Measurements from ENCODE around the gene ABCA2.

ABCA2 gene

DNA sequence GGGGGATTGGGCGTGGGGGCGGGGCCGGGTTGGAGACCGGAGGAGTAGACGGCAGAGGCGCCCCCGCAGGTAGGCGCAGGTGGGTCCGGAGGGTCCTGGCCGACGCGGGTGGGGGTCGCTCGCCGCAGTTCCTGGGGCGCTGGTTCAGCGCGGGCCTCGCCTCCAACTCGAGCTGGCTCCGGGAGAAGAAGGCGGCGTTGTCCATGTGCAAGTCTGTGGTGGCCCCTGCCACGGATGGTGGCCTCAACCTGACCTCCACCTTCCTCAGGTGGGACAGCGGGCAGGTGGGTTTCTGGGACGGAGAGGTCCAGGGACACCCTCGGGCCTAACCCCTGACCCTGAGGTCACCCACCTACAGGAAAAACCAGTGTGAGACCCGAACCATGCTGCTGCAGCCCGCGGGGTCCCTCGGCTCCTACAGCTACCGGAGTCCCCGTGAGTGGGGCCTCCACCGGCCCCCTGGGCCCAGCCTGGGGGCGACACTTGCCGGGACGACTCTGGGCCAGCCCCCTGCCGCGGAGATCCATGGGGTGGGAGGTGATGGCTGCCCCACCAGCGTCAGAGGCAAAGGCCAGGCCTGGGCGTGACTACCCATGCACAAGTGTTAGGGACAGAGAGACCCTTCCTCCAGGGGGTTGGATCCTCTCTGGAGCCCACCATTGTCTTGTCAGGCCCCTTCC, 49.0 kb downstream of the ABCA2 start:
- DNase-seq (ENCODE audit: low read depth), result no peak

DNA sequence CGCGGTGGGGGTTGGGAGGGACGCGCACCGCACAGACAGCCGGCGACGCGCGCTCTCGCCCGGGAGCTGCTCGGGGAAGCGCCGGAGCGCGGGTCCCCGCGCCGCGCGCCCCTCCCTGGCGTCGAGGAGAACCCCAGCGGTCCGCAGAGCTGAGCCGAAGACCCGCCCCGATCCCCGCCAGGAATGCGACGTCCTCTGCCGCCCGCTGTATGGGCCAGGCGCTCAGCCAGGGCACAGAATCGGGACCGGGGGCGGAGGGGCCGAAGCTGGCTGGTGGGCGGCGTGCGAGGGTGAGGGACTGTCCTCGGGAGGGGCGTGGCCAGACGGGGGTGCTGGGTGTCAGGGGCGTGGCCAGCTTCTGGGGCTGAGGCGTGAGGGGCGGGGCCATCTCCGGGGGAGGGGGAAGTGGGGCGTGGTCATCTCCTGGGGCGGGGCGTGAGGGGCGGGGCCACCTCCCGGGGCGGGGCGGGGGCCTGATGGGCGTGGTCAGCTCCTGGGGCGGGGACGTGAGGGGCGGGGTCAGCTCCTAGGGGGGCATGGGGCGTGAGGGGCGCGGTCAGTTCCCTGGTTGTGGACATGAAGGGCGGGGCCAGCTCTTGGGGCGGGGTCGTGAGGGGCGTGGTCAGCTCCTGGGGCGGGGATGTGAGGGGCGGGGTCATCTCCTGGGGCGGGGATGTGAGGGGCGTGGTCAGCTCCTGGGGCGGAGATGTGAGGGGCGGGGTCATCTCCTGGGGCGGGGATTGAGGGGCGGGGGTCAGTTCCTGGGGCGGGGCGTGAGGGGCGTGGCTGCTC, 49.8 kb downstream of the ABCA2 start:
- DNase-seq (ENCODE audit: low read depth), result no peak

DNA sequence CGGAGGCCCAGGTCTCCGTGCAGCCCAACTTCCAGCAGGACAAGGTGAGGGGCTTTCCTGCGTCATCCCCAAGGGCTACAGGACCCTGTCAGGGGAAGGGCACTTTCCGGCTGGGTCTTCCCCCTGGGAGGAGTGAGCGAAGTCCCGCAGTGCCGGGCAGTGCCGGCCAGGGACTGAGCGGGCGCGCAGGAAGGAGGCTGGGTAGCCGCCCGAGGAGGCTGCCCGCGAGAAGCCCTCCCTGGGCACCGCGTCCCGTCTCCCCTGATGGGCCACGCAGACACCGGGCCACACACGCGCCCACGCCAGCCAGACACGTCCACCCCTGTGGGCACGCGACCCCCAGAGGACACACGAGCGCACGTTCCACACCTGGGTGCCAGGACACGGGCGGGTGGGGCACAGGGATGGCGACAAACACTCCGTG, 50.4 kb downstream of the ABCA2 start:
- no peak for DNase-seq (ENCODE audit: low read depth)

DNA sequence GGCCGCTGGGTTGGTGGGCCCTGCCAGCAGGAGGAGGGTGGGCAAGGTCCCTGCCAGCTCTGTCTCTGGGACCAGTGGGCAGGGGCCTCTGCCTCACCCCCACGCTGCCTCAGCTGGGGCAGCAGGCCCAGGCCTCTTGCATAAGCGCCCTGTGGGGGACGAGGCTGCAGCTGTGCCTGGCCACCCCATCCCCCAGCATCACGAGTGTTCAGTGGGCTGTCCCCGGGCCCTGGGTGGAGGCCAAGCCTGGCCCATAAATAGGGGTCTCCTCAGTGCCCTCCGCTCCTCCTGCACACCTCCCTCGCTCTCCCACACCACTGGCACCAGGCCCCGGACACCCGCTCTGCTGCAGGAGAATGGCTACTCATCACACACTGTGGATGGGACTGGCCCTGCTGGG, 50.8 kb downstream of the ABCA2 start, which contains the start of gene PTGDS:
Gene PTGDS, plus strand, starts transcription at position 282 of the 400 bp plus-strand sequence. Its CDS starts 75 bp downstream, at position 357.
- DNase-seq (ENCODE audit: low read depth), result no peak

DNA sequence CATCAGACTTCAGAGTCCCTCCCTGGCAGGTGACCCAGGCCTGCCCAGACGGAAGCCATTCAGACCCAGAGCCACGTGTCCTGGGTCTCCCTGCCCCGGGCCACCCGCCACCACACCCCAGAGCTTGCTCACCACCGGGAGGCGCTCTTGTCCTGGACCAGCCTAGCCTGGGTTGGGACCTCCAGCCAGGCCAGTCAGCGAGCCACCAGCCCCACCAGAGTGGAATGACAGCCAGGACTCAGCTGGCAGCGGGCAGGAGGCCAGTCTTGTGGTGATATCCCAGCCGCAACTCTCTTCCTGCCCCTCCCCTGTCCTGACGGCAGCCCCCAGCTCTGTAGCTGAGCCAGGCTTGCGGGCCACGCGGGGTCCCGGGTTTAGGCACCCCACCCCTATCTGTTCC, 52.4 kb downstream of the ABCA2 start:
- no peak for DNase-seq (ENCODE audit: low read depth)

DNA sequence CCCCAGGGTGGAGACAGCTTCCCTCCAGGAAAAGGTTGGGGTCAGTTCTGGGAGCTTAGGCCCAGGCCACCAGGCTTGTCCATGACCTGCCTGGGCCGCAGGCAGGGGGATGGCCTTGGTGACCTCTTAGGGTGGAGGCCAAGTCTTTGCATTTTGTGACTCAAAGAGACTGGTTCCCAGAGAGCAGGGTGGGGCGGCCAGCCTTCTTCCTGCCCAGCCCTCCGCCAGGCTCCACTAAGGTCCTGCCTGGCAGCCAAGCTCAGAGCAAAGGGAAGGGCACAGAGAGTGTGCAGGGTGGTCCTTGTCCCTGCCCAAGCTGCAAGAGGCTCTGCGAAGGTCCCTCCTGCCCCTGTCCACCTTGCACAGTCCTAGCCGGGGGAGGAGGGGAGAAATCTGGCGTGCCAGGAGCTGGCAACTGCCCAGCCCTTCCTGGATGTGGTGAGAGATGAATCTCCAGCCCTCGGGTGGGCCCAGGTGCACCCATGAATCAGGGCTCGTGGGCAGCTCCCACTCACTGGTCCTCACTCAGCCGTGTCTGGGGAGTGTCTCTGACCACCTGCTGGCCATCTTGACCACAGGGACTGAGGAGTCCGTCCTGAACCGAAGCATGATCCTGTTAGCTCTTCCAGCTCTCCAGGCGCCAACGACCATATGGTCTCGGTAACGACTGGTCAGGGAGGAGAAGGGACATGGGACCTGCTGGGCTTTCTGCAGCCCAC, 53.1 kb downstream of the ABCA2 start:
- no peak for DNase-seq (ENCODE audit: low read depth)

DNA sequence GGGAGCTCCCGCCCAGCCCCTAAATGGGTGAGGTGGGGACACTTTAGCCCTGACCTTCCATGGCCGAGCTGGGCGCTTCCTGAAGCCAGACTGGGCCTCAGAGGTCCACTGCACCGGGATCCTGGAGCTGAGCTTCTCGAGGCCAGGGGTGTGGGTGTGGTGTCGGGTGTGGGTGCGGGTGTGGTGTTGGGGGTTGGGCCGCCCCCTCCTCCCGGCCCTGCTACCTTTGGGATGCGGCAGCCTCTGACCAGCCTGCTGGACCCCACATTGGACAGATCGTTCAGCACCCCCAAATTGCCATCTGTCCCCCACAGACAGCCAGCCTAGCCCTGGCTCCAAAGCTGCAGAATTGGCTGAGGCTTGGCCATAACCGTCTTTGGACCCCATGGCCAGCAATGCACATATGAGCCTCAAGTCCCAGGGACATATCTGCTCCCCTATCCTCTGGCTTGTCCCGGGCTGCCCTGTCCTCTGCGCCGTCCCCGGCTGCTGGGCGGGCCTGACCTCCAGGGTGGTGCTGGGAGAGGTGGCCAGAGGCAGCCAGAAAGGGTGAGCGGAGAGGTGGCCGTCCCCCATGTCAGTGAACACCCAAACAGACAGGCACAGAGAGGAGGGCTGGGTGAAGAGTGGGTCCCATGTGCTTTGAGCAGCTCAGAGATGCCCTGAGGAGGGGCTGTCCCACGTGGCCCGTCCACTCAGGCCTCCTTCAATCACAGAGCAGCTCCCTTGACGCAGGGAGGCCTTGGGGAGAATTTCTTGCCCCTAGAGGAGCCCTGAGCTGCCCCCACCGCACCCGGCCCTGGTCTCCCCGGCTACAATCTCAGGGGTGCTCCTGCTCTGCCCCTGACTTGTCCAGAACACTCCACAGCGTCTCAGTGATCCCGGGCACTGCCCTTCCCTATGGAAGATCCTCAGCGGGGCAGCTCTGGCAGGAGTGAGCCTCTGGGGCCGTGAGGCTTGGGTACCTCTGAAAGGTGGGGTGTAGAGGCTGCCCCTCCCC, 54.1 kb downstream of the ABCA2 start:
- no peak for DNase-seq (ENCODE audit: low read depth)

DNA sequence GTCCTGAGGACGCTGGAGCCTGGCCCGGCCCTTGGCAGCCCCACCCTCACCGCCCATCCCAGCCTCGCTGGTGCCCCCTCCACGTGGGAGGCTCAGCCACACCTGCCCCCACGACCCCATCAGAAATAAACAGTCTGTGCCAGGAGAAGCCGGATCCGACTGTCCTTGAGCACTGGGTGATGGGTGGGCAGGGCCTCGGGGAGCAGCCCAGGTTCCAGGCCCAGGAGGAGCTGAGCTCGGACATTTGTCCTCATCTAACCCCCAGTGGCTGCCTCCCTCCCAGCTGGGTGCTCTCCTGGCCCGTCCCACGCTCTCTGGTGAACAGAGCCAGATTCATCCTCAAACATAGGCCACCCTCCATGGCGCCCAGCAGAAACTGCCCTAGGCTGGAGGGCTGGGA, 55.3 kb downstream of the ABCA2 start:
- DNase-seq (ENCODE audit: low read depth), result no peak

DNA sequence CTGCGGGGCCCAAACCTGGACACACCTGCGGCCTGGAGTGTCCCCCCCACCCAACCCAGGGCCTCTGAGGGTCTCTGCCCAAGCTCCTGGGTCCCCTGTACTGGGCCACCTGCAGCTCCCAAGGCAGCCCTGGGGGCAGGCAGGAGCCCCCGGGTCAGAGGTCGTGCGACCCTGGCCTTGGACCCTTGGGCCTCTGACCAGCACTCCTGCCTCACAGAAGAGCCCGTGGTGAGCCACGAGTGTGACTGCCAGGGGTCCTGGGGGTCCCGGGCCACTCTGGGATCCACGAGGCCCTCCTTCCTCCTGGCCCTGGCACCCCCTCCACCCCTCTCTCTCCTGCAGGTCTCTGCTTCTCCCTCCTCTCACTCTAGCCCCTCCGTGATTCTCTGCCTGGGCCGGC, 55.7 kb downstream of the ABCA2 start:
- DNase-seq (ENCODE audit: low read depth), result no peak

DNA sequence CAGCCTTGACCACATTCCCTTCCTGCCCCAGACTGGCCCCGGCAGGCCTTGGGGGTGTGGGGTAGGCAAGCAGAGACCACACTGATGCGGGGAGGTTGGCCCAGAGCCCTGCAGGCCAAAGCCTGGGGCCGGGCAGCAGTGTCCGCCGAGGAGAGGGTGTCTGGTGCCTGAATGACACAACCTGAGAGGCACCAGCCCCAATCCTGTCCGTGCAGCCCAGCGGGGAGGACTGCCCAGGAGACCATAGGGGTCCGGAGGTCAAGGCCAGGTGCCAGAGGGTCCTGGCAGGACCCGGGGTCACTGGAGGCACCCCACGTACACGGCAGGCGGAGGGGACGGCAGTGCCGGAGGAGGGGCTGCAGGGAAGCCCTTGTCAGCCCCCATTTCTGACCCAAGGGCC, 56.3 kb downstream of the ABCA2 start:
- DNase-seq (ENCODE audit: low read depth), result no peak

DNA sequence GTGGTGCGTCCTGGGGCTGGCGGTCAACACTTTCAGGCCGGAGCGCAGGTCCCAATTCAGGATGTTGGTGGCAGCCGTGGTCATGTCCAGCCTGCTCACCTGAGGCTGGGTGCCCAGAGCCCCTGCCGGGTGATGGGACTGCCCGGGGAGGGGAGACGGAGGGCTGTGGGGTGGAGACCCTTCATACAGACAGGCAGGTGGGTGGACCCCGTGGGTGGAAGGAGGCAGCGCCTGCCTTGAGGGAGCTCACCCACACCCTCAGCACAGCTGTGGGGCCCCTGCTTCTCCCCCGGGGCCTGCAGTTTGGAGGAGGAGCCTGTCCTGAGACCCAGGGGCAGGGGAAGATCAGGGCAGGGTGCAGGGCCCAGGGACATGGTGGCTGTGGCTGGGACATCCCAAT, 57.7 kb downstream of the ABCA2 start:
- no peak for DNase-seq (ENCODE audit: low read depth)

DNA sequence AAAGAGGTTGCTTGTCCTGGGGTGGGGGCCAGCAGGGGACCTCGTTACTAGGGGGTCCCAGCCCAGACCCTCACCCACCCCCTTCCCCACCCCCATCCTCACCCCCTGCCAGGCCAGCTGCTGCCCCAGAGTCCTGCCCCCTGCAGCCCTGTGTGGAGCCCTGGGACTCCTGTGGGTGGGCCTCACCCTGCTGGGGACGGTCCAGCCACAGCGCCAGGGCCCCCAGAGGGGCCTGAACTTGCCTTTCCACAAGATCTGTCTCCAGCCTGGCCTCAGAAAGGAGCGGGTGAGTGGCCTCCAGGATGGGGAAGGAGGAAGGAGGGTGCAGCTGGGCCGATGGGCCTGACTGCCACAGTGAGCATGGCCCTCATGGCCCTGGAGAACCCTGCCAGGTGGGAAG, 58.3 kb downstream of the ABCA2 start:
- no peak for DNase-seq (ENCODE audit: low read depth)

DNA sequence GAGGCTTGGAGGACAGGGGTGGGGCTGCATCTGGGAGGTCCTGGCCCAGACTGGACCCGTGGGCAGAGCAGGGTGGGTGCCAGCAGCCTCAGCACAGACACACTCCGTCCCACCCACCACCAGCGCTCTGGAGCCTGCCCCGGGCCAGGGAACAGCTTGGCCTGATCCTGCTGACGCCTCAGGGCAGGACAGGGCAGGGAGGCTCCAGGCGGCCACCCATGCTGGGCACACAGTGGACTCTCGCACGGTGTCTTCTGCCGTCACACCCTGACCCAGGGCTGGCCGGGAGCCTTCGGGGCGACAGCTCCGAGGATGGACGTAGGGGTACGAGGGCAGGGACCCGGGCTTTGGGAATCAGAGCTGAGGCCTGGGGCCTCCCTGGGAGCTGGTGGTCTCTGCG, 58.9 kb downstream of the ABCA2 start:
- DNase-seq (ENCODE audit: low read depth), result no peak

DNA sequence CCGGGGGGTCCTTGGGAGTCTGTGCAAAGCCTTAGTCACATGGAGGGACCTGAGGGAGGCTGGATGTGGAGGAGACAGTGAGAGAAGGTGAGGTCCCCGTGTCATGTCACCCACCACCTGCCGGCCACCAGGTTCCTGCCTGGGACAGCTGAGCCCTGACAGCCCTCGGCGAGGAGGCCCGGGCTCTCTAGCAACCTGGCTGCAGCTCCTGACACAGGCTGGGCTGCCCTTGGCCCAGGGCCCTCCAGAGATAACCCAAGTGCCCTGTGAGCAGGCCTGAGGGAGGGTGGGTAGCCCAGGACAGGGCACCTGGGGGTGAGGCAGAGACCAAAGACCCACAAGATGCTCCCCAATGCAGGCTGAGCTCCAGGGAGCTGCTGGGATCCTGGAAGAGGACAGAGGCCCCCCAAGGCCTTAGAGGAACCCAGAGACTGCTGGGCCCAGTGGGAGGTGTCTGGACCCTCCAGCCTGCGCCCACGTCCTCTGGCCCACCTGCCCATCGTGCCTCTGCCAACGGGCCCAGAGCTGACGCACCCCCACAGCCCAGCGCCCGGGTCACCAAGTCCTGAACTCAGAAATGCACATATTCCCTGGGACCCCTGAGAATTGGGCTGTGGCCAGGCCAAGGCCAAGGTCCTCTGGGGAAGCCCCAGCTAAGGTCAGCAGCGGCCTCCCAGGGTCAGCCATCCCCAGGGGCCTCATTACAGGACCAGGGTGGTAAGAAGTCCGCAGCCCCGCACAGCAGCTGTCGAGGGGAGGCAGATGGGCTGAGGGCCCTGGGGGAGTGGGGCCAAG, 59.5 kb downstream of the ABCA2 start:
- DNase-seq (ENCODE audit: low read depth), result no peak

DNA sequence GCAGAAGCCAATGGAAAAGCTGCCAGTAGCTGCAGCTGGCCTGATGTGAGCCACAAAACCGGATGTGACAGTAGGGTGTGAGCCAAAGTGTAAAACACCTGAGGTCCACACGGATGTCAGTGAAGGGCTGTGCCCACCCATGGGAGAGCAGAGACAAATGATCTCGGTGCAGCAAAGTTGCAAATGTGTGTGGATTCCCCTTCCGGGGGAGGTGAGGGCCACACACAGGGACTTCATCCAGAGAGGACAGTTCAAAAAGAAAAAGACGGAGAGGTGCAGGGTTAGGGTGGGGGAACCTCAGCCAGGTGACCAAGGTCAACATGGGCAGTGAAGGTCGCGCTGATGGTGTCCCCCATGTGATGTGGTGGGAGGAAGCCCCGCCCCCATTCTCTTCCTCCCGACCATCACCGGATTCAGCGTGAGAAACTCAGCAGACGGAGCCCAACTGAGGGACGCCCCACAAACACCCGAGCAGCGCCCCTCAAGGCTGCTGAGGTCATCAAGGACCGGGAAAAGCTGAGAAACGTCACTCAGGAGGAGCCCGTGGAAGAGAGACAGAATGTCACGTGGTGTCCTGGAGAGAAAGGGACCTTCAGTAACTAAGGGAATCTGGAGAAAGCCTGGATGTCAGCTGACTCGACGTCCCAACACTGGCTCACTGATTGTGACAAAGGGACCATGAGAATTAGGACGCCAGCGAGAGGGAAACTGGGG, 62.1 kb downstream of the ABCA2 start:
- DNase-seq (ENCODE audit: low read depth), result no peak

DNA sequence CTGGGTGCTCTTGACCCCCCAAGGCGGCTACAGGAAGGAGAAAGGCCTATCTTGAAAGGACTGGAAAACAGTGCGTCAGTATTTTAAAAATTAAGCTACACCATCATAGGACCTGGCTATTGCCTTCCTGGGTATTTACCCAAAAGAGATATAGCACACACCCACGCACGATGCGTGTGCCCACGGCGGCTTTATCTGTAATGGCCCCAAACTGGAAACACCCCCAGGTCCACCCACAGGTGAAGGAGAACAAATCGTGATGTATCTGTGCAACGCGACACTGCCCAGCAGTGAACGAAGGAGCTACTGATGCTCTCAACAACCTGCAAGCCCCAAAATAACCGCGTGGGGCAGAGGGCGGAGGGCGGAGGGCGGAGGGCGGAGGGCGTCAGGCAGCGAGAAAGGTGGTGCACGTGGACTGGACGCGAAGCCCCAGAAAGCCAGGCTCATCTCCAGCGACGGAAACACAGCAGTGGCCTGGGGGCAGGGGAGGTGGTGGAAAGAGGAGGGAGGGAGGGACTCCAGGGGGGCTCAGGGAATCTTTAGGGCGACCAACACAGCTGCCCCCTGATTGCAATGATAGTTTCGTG, 63.1 kb downstream of the ABCA2 start:
- no peak for DNase-seq (ENCODE audit: low read depth)

DNA sequence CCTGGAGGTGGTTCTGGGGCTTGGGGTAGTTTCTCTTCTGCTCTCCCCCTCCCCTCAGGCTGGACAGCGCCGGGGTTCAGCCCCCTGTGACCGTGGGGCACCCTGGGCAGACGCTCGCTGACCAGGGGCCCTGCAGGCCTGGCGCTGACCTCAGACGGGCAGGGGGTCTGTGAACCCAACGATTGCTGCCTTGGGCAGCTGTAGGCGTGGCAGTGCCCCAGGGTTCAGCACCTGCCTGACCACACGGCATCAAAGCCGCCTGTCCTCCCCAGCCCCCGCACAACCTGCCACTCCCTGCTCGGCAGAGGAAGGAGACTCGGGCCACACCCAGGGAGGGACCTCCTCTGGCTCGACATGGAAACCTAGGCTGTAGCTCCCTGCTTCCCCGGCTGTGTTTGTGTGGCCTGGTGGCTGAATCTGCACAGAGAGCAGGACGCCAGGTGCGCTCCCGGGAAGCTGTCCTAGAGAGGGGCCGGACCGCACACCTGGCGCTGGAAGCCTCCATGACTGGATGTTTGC, 63.8 kb downstream of the ABCA2 start:
- no peak for DNase-seq (ENCODE audit: low read depth)

DNA sequence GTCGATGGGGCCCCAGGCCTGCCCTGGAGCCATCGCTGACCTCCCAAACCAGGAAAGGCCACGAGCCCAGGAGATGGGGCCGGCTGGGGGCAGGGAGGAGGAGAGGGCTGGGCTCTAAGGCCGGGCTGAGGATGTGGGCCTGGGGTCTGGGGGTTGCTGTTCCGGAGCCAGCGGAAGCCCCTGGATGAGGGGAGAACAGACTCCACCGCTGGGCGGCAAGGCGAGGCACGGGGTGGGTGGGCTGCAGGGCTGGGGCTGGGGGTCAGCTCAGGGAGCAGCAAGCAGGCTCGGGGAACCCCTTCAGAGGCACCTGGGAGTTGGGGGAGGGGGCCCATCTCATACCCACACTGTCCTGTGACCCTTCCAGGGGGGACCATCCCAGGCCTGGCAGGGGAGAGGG, 64.3 kb downstream of the ABCA2 start:
- DNase-seq (ENCODE audit: low read depth), result no peak

DNA sequence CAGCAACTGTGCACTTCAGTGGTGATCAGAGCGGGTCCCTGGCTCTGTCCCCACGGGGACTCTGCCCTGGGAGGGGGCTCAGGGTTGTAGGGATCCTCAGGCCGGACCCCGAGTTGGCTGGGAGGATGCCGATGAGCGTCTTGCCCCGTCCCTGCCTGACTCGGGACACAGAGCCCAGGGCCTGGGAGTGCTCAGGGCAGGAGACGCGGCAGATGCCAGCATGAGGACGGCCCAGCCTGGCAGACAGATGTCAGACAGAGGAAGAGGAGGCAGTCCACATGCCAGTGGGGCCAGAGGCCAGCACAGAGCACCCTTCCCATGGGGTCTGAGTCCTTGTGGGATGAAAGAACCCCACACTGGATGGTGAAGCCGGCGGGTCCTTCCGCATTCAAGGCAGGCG, 64.7 kb downstream of the ABCA2 start:
- no peak for DNase-seq (ENCODE audit: low read depth)
